Measurements from ENCODE around the gene IDH2.

DNA sequence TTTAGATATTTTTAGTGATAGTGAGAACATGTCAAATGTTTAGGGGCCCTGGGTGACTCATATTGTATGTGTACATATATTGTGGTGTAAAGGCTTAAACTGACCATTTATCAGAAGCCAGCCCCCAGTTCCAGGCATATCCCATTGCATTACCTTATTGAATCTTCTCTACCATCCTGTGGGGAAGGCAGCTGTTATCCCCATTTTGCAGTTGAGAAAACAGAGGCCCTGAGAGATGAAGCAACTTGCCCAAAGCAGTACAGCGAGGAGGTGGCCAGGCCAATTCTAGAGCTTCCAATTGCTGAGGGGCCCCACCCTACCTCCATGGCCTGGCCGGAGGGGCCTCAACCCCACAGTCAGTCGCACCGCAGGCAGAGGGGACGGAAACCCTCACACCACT, 53.2 kb downstream of the IDH2 start:
- TF ChIP-seq, protein P1, sequence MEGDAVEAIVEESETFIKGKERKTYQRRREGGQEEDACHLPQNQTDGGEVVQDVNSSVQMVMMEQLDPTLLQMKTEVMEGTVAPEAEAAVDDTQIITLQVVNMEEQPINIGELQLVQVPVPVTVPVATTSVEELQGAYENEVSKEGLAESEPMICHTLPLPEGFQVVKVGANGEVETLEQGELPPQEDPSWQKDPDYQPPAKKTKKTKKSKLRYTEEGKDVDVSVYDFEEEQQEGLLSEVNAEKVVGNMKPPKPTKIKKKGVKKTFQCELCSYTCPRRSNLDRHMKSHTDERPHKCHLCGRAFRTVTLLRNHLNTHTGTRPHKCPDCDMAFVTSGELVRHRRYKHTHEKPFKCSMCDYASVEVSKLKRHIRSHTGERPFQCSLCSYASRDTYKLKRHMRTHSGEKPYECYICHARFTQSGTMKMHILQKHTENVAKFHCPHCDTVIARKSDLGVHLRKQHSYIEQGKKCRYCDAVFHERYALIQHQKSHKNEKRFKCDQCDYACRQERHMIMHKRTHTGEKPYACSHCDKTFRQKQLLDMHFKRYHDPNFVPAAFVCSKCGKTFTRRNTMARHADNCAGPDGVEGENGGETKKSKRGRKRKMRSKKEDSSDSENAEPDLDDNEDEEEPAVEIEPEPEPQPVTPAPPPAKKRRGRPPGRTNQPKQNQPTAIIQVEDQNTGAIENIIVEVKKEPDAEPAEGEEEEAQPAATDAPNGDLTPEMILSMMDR (conservative IDR thresholded peaks at IDR 0.05; ENCODE audit: low read depth, low read length): no peak
- TF ChIP-seq RFX5 (IDR thresholded peaks at IDR 0.05; ENCODE audit: low read depth, low read length) (no peak), CEBPB (IDR thresholded peaks at IDR 0.05; ENCODE audit: low read depth, low read length) (no peak), POLR2A (IDR thresholded peaks at IDR 0.05; ENCODE audit: low read depth, low read length) (no peak), MAZ (IDR thresholded peaks at IDR 0.05; ENCODE audit: borderline replicate concordance, low read depth, low read length) (no peak), RCOR1 (IDR thresholded peaks at IDR 0.05; ENCODE audit: insufficient replicate concordance, low read length) (no peak), BHLHE40 (IDR thresholded peaks at IDR 0.05; ENCODE audit: low read depth, low read length) (no peak), RAD21 (IDR thresholded peaks at IDR 0.05; ENCODE audit: low read length) (no peak), CHD1 (IDR thresholded peaks at IDR 0.05; ENCODE audit: low read depth, low read length) (no peak), NFE2L2 (IDR thresholded peaks at IDR 0.05; ENCODE audit: low read depth, low read length) (no peak), SMC3 (IDR thresholded peaks at IDR 0.05; ENCODE audit: low read depth, low read length) (no peak), MAFK (IDR thresholded peaks at IDR 0.05; ENCODE audit: low read depth, low read length) (no peak)
- TF ChIP-seq, protein P2, sequence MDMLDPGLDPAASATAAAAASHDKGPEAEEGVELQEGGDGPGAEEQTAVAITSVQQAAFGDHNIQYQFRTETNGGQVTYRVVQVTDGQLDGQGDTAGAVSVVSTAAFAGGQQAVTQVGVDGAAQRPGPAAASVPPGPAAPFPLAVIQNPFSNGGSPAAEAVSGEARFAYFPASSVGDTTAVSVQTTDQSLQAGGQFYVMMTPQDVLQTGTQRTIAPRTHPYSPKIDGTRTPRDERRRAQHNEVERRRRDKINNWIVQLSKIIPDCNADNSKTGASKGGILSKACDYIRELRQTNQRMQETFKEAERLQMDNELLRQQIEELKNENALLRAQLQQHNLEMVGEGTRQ (IDR thresholded peaks at IDR 0.05; ENCODE audit: low read depth, low read length): no peak
